OCI-LY7 (cell line): ENCODE data around the gene CLCA2. TPM values are rescaled to one million over a fixed set of nuclear protein-coding genes. Genes with fewer than 3 reads are reported as not detected.
A peak's percentile ranks its signal among the peaks of the same experiment; 100 is the strongest.

Experiments used
- BruUV-seq: library from RNA; stranded (reverse); fragments of 400-500 nt; replicated peaks from 2 replicates; lab custom pipeline; 2021; lab: Mats Ljungman, UMichigan
- CTCF ChIA-PET: fragments of 300-600 bp; sonication (Branson Sonifier 250); formaldehyde crosslinking; loops from one replicate; lab custom pipeline; 2022; ENCODE audit warnings: antibody characterized with exemption; ENCODE audit not compliant: unreplicated experiment; lab: Charles Lee
- POLR2A ChIA-PET: fragments of 300-600 bp; sonication (Branson Sonifier 250); formaldehyde crosslinking; loops from one replicate; lab custom pipeline; 2022; ENCODE audit warnings: antibody characterized with exemption; lab: Charles Lee
- DNase-seq: peaks from one replicate; pipeline ENCODE4 v3.0.0-alpha.2; 2015; ENCODE audit warnings: low spot score
- H2AFZ ChIP-seq: fragments of 200-600 bp; sonication (generic), shearing (Covaris generic); 2 replicates; pipeline ENCODE4 v1.6.1; 2014; ENCODE audit warnings: mild to moderate bottlenecking, antibody characterized with exemption, low read length, moderate library complexity
- H3K27ac ChIP-seq: fragments of 200-600 bp; sonication (generic); 2 replicates; pipeline ENCODE4 v1.5.1; 2014; ENCODE audit warnings: mixed run types, low read depth, mild to moderate bottlenecking, moderate library complexity, low read length, inconsistent platforms; ENCODE audit not compliant: poor library complexity, severe bottlenecking
- H3K36me3 ChIP-seq: fragments of 200-600 bp; sonication (generic); 2 replicates; pipeline ENCODE4 v1.6.1; 2014; ENCODE audit warnings: mild to moderate bottlenecking, antibody characterized with exemption, low read length, moderate library complexity, mixed read lengths; ENCODE audit not compliant: insufficient read depth
- H3K4me1 ChIP-seq: fragments of 200-600 bp; sonication (generic); 2 replicates; pipeline ENCODE4 v1.5.1; 2014; ENCODE audit warnings: mild to moderate bottlenecking, low read length; ENCODE audit not compliant: insufficient read depth, poor library complexity, severe bottlenecking
- H3K4me2 ChIP-seq: fragments of 200-600 bp; sonication (generic); 2 replicates; pipeline ENCODE4 v1.6.1; 2014; ENCODE audit warnings: mild to moderate bottlenecking, low read length
- H3K4me3 ChIP-seq: fragments of 200-600 bp; sonication (generic); 2 replicates; pipeline ENCODE4 v1.5.1; 2014; ENCODE audit warnings: mild to moderate bottlenecking, low read depth, low read length; ENCODE audit not compliant: poor library complexity, severe bottlenecking
- H3K79me2 ChIP-seq: fragments of 200-600 bp; sonication (generic); 2 replicates; pipeline ENCODE4 v1.6.1; 2016; ENCODE audit warnings: low read depth, mild to moderate bottlenecking, low read length, moderate library complexity, mixed read lengths; ENCODE audit not compliant: insufficient read depth
- H3K9me2 ChIP-seq: fragments of 200-600 bp; sonication (generic); 2 replicates; pipeline ENCODE4 v1.6.1; 2016; ENCODE audit warnings: mild to moderate bottlenecking, low read length, mixed read lengths; ENCODE audit not compliant: insufficient read depth
- H3K9me3 ChIP-seq: fragments of 200-600 bp; sonication (generic); 2 replicates; pipeline ENCODE4 v1.6.1; 2014; ENCODE audit warnings: mild to moderate bottlenecking, mixed run types, low read length, mixed read lengths
- H4K20me1 ChIP-seq: fragments of 200-600 bp; sonication (generic); 2 replicates; pipeline ENCODE4 v1.6.1; 2014; ENCODE audit warnings: mild to moderate bottlenecking, antibody characterized with exemption, low read length, moderate library complexity, mixed read lengths; ENCODE audit not compliant: insufficient read depth
- CTCF ChIP-seq: fragments of 200-600 bp; sonication (generic); conservative IDR thresholded peaks from 2 replicates; pipeline ENCODE4 v1.5.1; 2014; ENCODE audit warnings: mild to moderate bottlenecking, antibody characterized with exemption, low read length, moderate library complexity, mixed read lengths
- EZH2phosphoT487 ChIP-seq: fragments of 200-600 bp; sonication (generic); IDR thresholded peaks from 2 replicates; pipeline ENCODE4 v1.6.1; 2018; ENCODE audit warnings: low read depth, borderline replicate concordance, mild to moderate bottlenecking, mixed run types, antibody characterized with exemption, low read length, moderate library complexity, mixed read lengths
- intact Hi-C: fragments of 100-400 bp; cut with micrococcal nuclease; formaldehyde crosslinking; loops from one replicate; pipeline ENCODE4 v1.10.0; 2022; ENCODE audit not compliant: unreplicated experiment
- total RNA-seq, 2 experiments: library from RNA; depleted of rRNA in 1 of 2; stranded (reverse); fragments of >200 nt in 1 of 2; shearing (Covaris generic) in 1 of 2; gene quantifications; 2 replicates each; pipeline ENCODE4 v1.2.3, GENCODE V29; 2014 to 2022

Gene CLCA2
- total RNA-seq, 2 experiments from 2014 or later = not detected

- H3K4me2 ChIP-seq = no peak overlapping the region
- CTCF ChIA-PET = no interaction called here
These were observed 37.0 kb downstream of the CLCA2 start for GRCh38 chr1:86460998-86461397.

GRCh38 chr1:86461482-86461881 lies 37.5 kb downstream of the CLCA2 start:
- Histone ChIP-seq H2AFZ (peak overlapping the region; percentile 57; the same call in 1 of the 2 replicates), H4K20me1 (no peaks in the 10 kb centered on the region), H3K9me3 (no peaks in the 10 kb centered on the region), H3K4me1 (no peaks in the 10 kb centered on the region), H3K4me2 (no peak overlapping the region), H3K4me3 (no peak overlapping the region), H3K27ac (no peak overlapping the region), H3K9me2 (no peaks in the 10 kb centered on the region), H3K36me3 (no peaks in the 10 kb centered on the region), H3K79me2 (no peaks in the 10 kb centered on the region)
- no peak for DNase-seq
- ChIA-PET POLR2A (interaction anchor here (0.5 to 2.1 kb wide), 5 partner anchors 10 to 242 kb away, joined by 3 to 5 read pairs (median 4); no protein-coding TSS in a partner anchor), CTCF (no interaction called here)
- no peak for TF ChIP-seq CTCF
- no peak for TF ChIP-seq EZH2phosphoT487
- BruUV-seq = no TSS peak
- intact Hi-C loops = no loop called here

More at GRCh38 chr1:86460998-86461397, 37.0 kb downstream of the CLCA2 start:
- Histone ChIP-seq H2AFZ (peak overlapping the region; percentile 57; the same call in 1 of the 2 replicates), H3K9me3 (no peaks in the 10 kb centered on the region), H3K4me1 (no peaks in the 10 kb centered on the region), H3K9me2 (no peaks in the 10 kb centered on the region), H3K36me3 (no peaks in the 10 kb centered on the region), H4K20me1 (no peaks in the 10 kb centered on the region), H3K27ac (no peak overlapping the region), H3K4me3 (no peak overlapping the region), H3K79me2 (no peaks in the 10 kb centered on the region)
- BruUV-seq = no TSS peak
- DNase-seq = no peak
- TF ChIP-seq CTCF (no peak), EZH2phosphoT487 (no peak)
- intact Hi-C loops = no loop called here
- POLR2A ChIA-PET = interaction anchor here (0.5 to 2.1 kb wide), 3 partner anchors 9 to 243 kb away, joined by 3 to 5 read pairs (median 5); no protein-coding TSS in a partner anchor

- CTCF ChIA-PET = no interaction called here
These were observed 40.8 kb downstream of the CLCA2 start for GRCh38 chr1:86464819-86465218.

More at GRCh38 chr1:86464819-86465218, 40.8 kb downstream of the CLCA2 start:
- TF ChIP-seq EZH2phosphoT487 (no peak), CTCF (no peak)
- POLR2A ChIA-PET = no interaction called here
- Histone ChIP-seq H3K4me3 (no peak overlapping the region), H3K36me3 (no peaks in the 10 kb centered on the region), H3K4me1 (no peaks in the 10 kb centered on the region), H2AFZ (no peak overlapping the region), H3K27ac (no peak overlapping the region), H3K9me2 (no peaks in the 10 kb centered on the region), H3K4me2 (no peak overlapping the region), H3K9me3 (no peaks in the 10 kb centered on the region), H4K20me1 (no peaks in the 10 kb centered on the region), H3K79me2 (no peaks in the 10 kb centered on the region)
- no peak for DNase-seq
- BruUV-seq = no TSS peak
- intact Hi-C loops = no loop called here
